Transverse colon (tissue), 4 donors: ENCODE data around the gene CLDN12.

Experiments used
- CTCF ChIP-seq, 5 experiments: fragments of 200-600 bp in 3 of 5; fragments of 450-650 bp in 2 of 5; sonication (generic) in 3 of 5; IDR thresholded peaks; 1 replicate in 2 of 5; 2 replicates in 3 of 5; pipeline ENCODE4 v1.5.1; 2016 to 2017; ENCODE audit warnings: antibody characterized with exemption in 5 of 5, inconsistent platforms in 3 of 5, mild to moderate bottlenecking in 2 of 5, moderate library complexity in 1 of 5
- EP300 ChIP-seq: sonication (generic); formaldehyde crosslinking; IDR thresholded peaks from one replicate; pipeline ENCODE4 v1.6.1; 2017; ENCODE audit warnings: antibody characterized with exemption, low read depth
- POLR2A ChIP-seq: fragments of 450-650 bp; IDR thresholded peaks from one replicate; pipeline ENCODE4 v1.6.1; 2016; ENCODE audit warnings: antibody characterized with exemption, mild to moderate bottlenecking, moderate library complexity
- POLR2AphosphoS5 ChIP-seq, 3 donors: sonication (generic); formaldehyde crosslinking; IDR thresholded peaks; one replicate each; pipeline ENCODE4 v1.6.1; 2016; ENCODE audit warnings: antibody characterized with exemption in 3 of 3

- TF ChIP-seq CTCF (IDR thresholded peaks at IDR 0.05) (no peak), EP300 (no peak), POLR2A (no peak), POLR2AphosphoS5 (IDR thresholded peaks at IDR 0.05) (no peak)
Measured at GRCh38 chr7:90401989-90402388, 1.3 kb upstream of the CLDN12 start.
